Lower leg skin (tissue), 4 donors: ENCODE data around the gene ZNF862. TPM values are rescaled to one million over a fixed set of nuclear protein-coding genes. Genes with fewer than 3 reads are reported as not detected.

Experiments used
- DNase-seq, 2 donors: peaks; one replicate each; pipeline ENCODE4 v3.0.0-alpha.2; 2019; ENCODE audit warnings: low spot score in 2 of 2
- H3K4me3 ChIP-seq: fragments of 200-600 bp; sonication (generic); 2 replicates; pipeline ENCODE4 v1.5.1; 2017; ENCODE audit warnings: mild to moderate bottlenecking, low read depth; ENCODE audit not compliant: poor library complexity, severe bottlenecking
- CTCF ChIP-seq, 3 donors: fragments of 450-650 bp; IDR thresholded peaks; one replicate each; pipeline ENCODE4 v1.5.1; 2016; ENCODE audit warnings: antibody characterized with exemption in 3 of 3, mild to moderate bottlenecking in 3 of 3, moderate library complexity in 2 of 3
- POLR2A ChIP-seq, 2 donors: fragments of 450-650 bp; IDR thresholded peaks; one replicate each; pipeline ENCODE4 v1.6.1; 2016 to 2017; ENCODE audit warnings: antibody characterized with exemption in 2 of 2, mild to moderate bottlenecking in 1 of 2, moderate library complexity in 1 of 2
- WGBS, 2 donors: methylation state at CpG; one replicate each; pipeline ENCODE4 v1.1.5; 2018; 5-methylcytosine and 5-hydroxymethylcytosine counted together
- intact Hi-C: fragments of 100-400 bp; cut with DNase I; formaldehyde crosslinking; loops from one replicate; pipeline ENCODE4 v1.15.0; 2023; ENCODE audit warnings: low total_unique reads
- total RNA-seq, 4 donors: library from RNA; depleted of rRNA; stranded (reverse); fragments of >200 nt; gene quantifications; one replicate each; pipeline ENCODE4 v1.1.0, GENCODE V29; 2016

ZNF862 gene
- total RNA-seq, 4 donors from 2014 or later = 12.8 to 34.3 (median 22.3) TPM

GRCh38 chr7:149792220-149792595, 46.0 kb upstream of the ZNF862 start:
- DNase-seq = no peak
- H3K4me3 ChIP-seq = no peak overlapping the region
- no peak for TF ChIP-seq CTCF (IDR thresholded peaks at IDR 0.05)
- TF ChIP-seq POLR2A (IDR thresholded peaks at IDR 0.05) = no peak
- WGBS, 2 donors = 91 to 94% methylated on average over 7 to 15 of the region's 15 CpGs
- intact Hi-C loops = no loop called here

- TF ChIP-seq POLR2A (IDR thresholded peaks at IDR 0.05) (no peak), CTCF (IDR thresholded peaks at IDR 0.05) (no peak)
- intact Hi-C loops = no loop called here
- no peak overlapping the region for H3K4me3 ChIP-seq
- WGBS, 2 donors = 73 to 84% methylated on average over 6 to 10 of the region's 10 CpGs
- DNase-seq = no peak
Measured at GRCh38 chr7:149793261-149793660, 44.9 kb upstream of the ZNF862 start.

GRCh38 chr7:149794661-149795060, 43.5 kb upstream of the ZNF862 start:
- intact Hi-C loops = no loop called here
- H3K4me3 ChIP-seq = no peak overlapping the region
- no peak for TF ChIP-seq POLR2A (IDR thresholded peaks at IDR 0.05)
- no peak for TF ChIP-seq CTCF (IDR thresholded peaks at IDR 0.05)
- no peak for DNase-seq
- 57 to 62% methylated on average over 6 of the region's 6 CpGs for WGBS, 2 donors

GRCh38 chr7:149795126-149795525, 43.0 kb upstream of the ZNF862 start:
- H3K4me3 ChIP-seq = no peak overlapping the region
- no peak for DNase-seq
- 68 to 83% methylated on average over 8 to 9 of the region's 10 CpGs for WGBS, 2 donors
- TF ChIP-seq POLR2A (IDR thresholded peaks at IDR 0.05) = no peak
- TF ChIP-seq CTCF (IDR thresholded peaks at IDR 0.05) = no peak
- intact Hi-C loops = no loop called here

GRCh38 chr7:149796287-149796860, 41.8 kb upstream of the ZNF862 start:
- no peak overlapping the region for H3K4me3 ChIP-seq
- 78 to 79% methylated on average over 17 to 19 of the region's 19 CpGs for WGBS, 2 donors
- no peak for DNase-seq
- TF ChIP-seq CTCF (IDR thresholded peaks at IDR 0.05) = no peak
- no peak for TF ChIP-seq POLR2A (IDR thresholded peaks at IDR 0.05)
- intact Hi-C loops = no loop called here

- intact Hi-C loops = no loop called here
- 77 to 80% methylated on average over 6 to 7 of the region's 7 CpGs for WGBS, 2 donors
- TF ChIP-seq POLR2A (IDR thresholded peaks at IDR 0.05) (no peak), CTCF (IDR thresholded peaks at IDR 0.05) (no peak)
- H3K4me3 ChIP-seq = no peak overlapping the region
- DNase-seq = no peak
Measured at GRCh38 chr7:149797771-149798170, 40.4 kb upstream of the ZNF862 start.
